Esophagus (tissue), 2 donors: Measurements from ENCODE around the gene CCS. TPM values are rescaled to one million over a fixed set of nuclear protein-coding genes. Genes with fewer than 3 reads are reported as not detected.
A peak's percentile ranks its signal among the peaks of the same experiment; 100 is the strongest.

Source experiments
- H3K27ac ChIP-seq, 2 donors: one replicate each; pipeline ENCODE4 v1.5.1; 2013; ENCODE audit warnings: low read depth in 2 of 2, mild to moderate bottlenecking in 2 of 2, inconsistent platforms in 1 of 2, low read length in 1 of 2, moderate library complexity in 1 of 2
- H3K27me3 ChIP-seq, 2 donors: one replicate each; pipeline ENCODE4 v1.6.1; 2013; ENCODE audit warnings: low read length in 2 of 2, control low read depth in 1 of 2, mild to moderate bottlenecking in 1 of 2; ENCODE audit not compliant: insufficient read depth in 2 of 2, control insufficient read depth in 1 of 2
- H3K36me3 ChIP-seq, 2 donors: one replicate each; pipeline ENCODE4 v1.6.1; 2013; ENCODE audit warnings: low read length in 1 of 2; ENCODE audit not compliant: control insufficient read depth in 2 of 2, insufficient read depth in 2 of 2
- H3K4me1 ChIP-seq, 2 donors: one replicate each; pipeline ENCODE4 v1.6.1; 2013; ENCODE audit warnings: low read length in 1 of 2; ENCODE audit not compliant: control insufficient read depth in 2 of 2, insufficient read depth in 2 of 2
- H3K4me3 ChIP-seq, 2 donors: one replicate each; pipeline ENCODE4 v1.5.1; 2013; ENCODE audit warnings: low read length in 2 of 2, mild to moderate bottlenecking in 2 of 2, low read depth in 1 of 2, moderate library complexity in 1 of 2
- H3K9me3 ChIP-seq, 2 donors: one replicate each; pipeline ENCODE4 v1.6.1; 2013; ENCODE audit warnings: mild to moderate bottlenecking in 2 of 2, low read depth in 1 of 2, low read length in 1 of 2, moderate library complexity in 1 of 2; ENCODE audit not compliant: control insufficient read depth in 2 of 2, insufficient read depth in 1 of 2
- WGBS, 2 donors: extraction: QIAGEN DNeasy Blood & Tissue Kit; methylation state at CpG; one replicate each; pipeline ENCODE4 v1.1.7; 2013; 5-methylcytosine and 5-hydroxymethylcytosine counted together
- polyA plus RNA-seq, 2 donors: library from polyadenylated mRNA; stranded (reverse); fragments of 200-250 nt; gene quantifications; one replicate each; pipeline ENCODE4 v1.2.3, GENCODE V29; 2013
- donor health status: healthy with polysubstance abuse.
- donor health status: Bipolar disorder and iron deficiency.

CCS gene
- polyA plus RNA-seq, 2 donors, result 27.9 to 39.8 TPM

- H3K27ac ChIP-seq, result no peak overlapping the region
- no peaks in the 10 kb centered on the region for H3K27me3 ChIP-seq
- 78 to 79% methylated on average over 14 of the region's 14 CpGs for WGBS, 2 donors
- H3K9me3 ChIP-seq, result no peaks in the 10 kb centered on the region
- peaks cover 3 to 4% of the 10 kb centered on the region in 2 donors for H3K4me1 ChIP-seq
- H3K4me3 ChIP-seq, result no peak overlapping the region
- no peaks in the 10 kb centered on the region for H3K36me3 ChIP-seq
These were observed 31.6 kb upstream of the CCS start for GRCh38 chr11:66561178-66561974.

GRCh38 chr11:66561975-66562248 is 31.1 kb upstream of the CCS start:
- Histone ChIP-seq H3K27ac (no peak overlapping the region), H3K36me3 (no peaks in the 10 kb centered on the region), H3K4me1 (peaks cover 3 to 4% of the 10 kb centered on the region in 2 donors), H3K27me3 (no peaks in the 10 kb centered on the region), H3K9me3 (no peaks in the 10 kb centered on the region), H3K4me3 (no peak overlapping the region)
- 94 to 96% methylated on average over 9 of the region's 9 CpGs for WGBS, 2 donors

- Histone ChIP-seq H3K36me3 (no peaks in the 10 kb centered on the region), H3K27ac (no peak overlapping the region), H3K4me1 (peaks cover 3 to 4% of the 10 kb centered on the region in 2 donors), H3K9me3 (no peaks in the 10 kb centered on the region), H3K27me3 (no peaks in the 10 kb centered on the region), H3K4me3 (no peak overlapping the region)
- WGBS, 2 donors, result 62 to 68% methylated on average over 2 of the region's 2 CpGs
These were observed 30.7 kb upstream of the CCS start for GRCh38 chr11:66562275-66562674.

- 89% methylated on average over 20 of the region's 20 CpGs for WGBS, 2 donors
- no peak overlapping the region for H3K27ac ChIP-seq
- no peaks in the 10 kb centered on the region for H3K36me3 ChIP-seq
- no peak overlapping the region for H3K4me3 ChIP-seq
- H3K4me1 ChIP-seq, result peaks cover 4 to 7% of the 10 kb centered on the region in 2 donors
- no peaks in the 10 kb centered on the region for H3K9me3 ChIP-seq
- no peaks in the 10 kb centered on the region for H3K27me3 ChIP-seq
These were observed 29.9 kb upstream of the CCS start for GRCh38 chr11:66562907-66563583.

GRCh38 chr11:66563832-66564231 is 29.2 kb upstream of the CCS start:
- WGBS, 2 donors, result 86 to 90% methylated on average over 10 of the region's 10 CpGs
- Histone ChIP-seq H3K4me3 (no peak overlapping the region), H3K36me3 (no peaks in the 10 kb centered on the region), H3K27me3 (no peaks in the 10 kb centered on the region), H3K9me3 (no peaks in the 10 kb centered on the region), H3K4me1 (peaks cover 7 to 12% of the 10 kb centered on the region in 2 donors), H3K27ac (no peak overlapping the region)

- WGBS, 2 donors, result 89 to 94% methylated on average over 14 of the region's 14 CpGs
- Histone ChIP-seq H3K4me1 (peaks cover 5 to 9% of the 10 kb centered on the region in 2 donors), H3K27me3 (no peaks in the 10 kb centered on the region), H3K36me3 (no peaks in the 10 kb centered on the region), H3K4me3 (no peak overlapping the region), H3K9me3 (no peaks in the 10 kb centered on the region), H3K27ac (no peak overlapping the region)
These were observed 28.4 kb upstream of the CCS start for GRCh38 chr11:66564538-66564937.

- H3K27me3 ChIP-seq, result no peaks in the 10 kb centered on the region
- H3K9me3 ChIP-seq, result no peaks in the 10 kb centered on the region
- H3K27ac ChIP-seq, result no peak overlapping the region
- no peaks in the 10 kb centered on the region for H3K36me3 ChIP-seq
- H3K4me1 ChIP-seq, result peaks cover 5 to 9% of the 10 kb centered on the region in 2 donors
- H3K4me3 ChIP-seq, result no peak overlapping the region
- 89% methylated on average over 5 of the region's 5 CpGs for WGBS, 2 donors
These were observed 28.0 kb upstream of the CCS start for GRCh38 chr11:66564984-66565383.

- no peak overlapping the region for H3K27ac ChIP-seq
- H3K4me1 ChIP-seq, result peaks cover 5 to 9% of the 10 kb centered on the region in 2 donors
- 92 to 95% methylated on average over 8 of the region's 8 CpGs for WGBS, 2 donors
- H3K4me3 ChIP-seq, result no peak overlapping the region
- H3K27me3 ChIP-seq, result no peaks in the 10 kb centered on the region
- H3K36me3 ChIP-seq, result no peaks in the 10 kb centered on the region
- H3K9me3 ChIP-seq, result no peaks in the 10 kb centered on the region
These were observed 26.8 kb upstream of the CCS start for GRCh38 chr11:66566221-66566620.

GRCh38 chr11:66567787-66568123 is 25.2 kb upstream of the CCS start:
- H3K9me3 ChIP-seq, result no peaks in the 10 kb centered on the region
- H3K4me1 ChIP-seq, result peaks cover 5 to 9% of the 10 kb centered on the region in 2 donors
- no peak overlapping the region for H3K27ac ChIP-seq
- 57 to 59% methylated on average over 15 of the region's 15 CpGs for WGBS, 2 donors
- no peaks in the 10 kb centered on the region for H3K36me3 ChIP-seq
- H3K4me3 ChIP-seq, result peak overlapping the region; percentile 54 to 56
- H3K27me3 ChIP-seq, result no peaks in the 10 kb centered on the region
